Measurements from ENCODE around the gene C7orf25.

The C7orf25 gene

GRCh38 chr7:42878303-42878702, 33.6 kb downstream of the C7orf25 start:
- DNase-seq (ENCODE audit: low read depth in 3 of 3, low spot score in 1 of 3), result no peak

DNA sequence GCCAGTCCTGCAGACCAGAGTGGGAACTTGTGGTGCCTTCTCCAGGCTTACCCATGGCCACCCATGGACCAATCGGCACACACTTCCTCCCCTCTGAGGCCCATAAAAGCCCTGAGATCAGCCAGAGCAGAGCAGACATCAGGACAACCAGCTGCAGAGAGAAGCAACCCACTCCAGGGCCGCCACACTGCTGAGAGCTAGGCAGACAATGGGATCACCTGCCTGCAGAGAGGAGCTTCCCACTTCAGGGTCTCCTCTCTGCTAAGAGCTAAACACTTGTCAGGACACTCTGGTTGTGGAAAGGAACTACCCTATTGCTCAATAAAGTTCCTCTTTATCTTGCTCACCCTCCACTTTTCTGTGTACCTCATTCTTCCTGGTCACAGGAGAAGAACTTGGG, 34.0 kb downstream of the C7orf25 start:
- DNase-seq (ENCODE audit: low read depth in 3 of 3, low spot score in 1 of 3), result no peak

GRCh38 chr7:42876182-42877068, 35.4 kb downstream of the C7orf25 start:
- DNase-seq (ENCODE audit: low read depth in 3 of 3, low spot score in 1 of 3), result peak in 1 of 3 donors; percentile 45

- DNase-seq (ENCODE audit: low read depth in 3 of 3, low spot score in 1 of 3), result no peak
These were observed 42.5 kb downstream of the C7orf25 start for GRCh38 chr7:42869131-42870020.

DNA sequence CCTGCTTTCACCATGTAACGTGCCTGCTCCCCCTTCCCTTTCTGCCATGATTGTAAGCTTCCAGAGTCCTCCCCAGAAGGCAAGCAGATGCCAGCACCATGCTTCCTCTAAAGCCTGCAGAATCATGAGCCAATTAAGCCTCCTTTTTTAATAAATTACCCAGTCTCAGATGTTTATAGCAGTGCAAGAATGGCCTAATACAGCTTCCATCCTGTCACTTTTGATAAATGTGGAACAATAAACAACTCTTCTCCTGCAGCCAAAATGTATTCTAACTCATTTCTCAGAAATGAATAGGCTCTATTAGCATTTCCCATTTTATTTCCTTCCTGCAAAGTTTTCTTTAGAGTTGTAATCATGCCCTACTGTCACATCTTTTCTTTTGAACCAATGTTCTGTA, 43.4 kb downstream of the C7orf25 start:
- no peak for DNase-seq (ENCODE audit: low read depth in 3 of 3, low spot score in 1 of 3)
